NCI-H146 (cell line): ENCODE data around the gene ATP5F1C.

Experiments
- DNase-seq: peaks from one replicate; lab custom pipeline; 2025; lab: John Stamatoyannopoulos, UW

ATP5F1C gene

DNA sequence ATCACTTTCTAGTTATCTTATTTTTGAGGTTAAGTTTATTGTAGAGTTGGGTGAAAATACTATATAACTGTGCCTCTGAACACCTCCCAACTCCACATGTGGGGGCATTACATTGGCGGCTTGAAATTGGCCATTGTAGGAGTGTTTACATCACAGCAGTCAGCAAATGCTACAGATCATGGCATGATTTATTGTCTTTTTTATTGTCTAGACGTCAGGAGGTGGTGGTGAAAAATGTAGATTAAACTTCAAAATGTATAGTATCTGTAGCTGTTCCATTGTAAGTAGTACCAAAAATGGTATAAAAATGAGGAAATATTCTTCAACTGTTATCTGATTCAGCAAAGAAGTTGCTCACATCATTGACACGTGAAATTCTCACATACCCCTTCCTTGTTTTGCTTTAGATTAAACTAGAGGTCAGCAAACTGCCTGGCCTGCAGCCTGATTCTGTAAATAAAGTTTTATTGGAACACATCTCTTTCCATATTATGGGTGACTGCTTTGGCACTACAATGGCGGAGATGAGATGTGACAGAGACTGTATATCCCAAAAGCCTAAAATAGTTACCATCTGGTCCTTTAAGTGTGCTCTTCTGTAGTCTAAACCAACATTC, 65.4 kb downstream of the ATP5F1C start:
- DNase-seq = no peak

DNA sequence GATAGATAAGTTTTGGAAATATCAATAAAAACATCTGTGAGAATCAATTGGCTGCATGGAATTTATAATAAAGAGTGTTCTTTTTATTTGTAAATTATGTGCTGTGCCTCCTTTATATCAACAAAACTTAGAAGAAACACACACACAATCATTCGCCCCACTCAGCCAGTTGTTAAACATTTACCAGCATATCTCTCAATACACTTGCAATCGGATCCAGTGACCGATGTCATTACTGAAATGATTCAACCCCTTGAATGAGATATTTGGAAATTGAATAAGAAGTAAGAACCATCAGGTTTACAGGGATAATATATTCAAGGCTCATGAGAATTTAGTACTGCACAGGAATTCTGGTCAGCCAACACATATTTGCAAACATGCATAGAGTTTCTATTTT, 65.9 kb downstream of the ATP5F1C start:
- DNase-seq = no peak

DNA sequence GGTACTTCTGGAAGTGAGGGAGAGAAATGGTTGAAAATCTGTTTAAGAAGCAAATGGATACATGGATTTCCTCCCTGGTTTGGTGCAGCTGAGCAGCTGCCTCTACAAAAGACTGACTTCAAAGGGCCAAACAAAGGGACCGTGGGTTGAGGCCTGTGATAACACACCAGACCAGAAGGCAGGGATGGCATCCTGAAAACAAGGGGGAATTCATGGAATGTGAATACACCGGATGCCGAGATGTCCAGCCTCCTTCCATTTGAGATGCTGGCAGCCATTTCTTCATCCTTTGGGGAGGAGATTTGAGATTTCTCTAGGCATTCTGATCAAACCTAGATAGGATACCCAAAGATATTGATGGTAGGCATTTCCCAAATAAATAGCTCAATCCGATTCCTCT, 67.2 kb downstream of the ATP5F1C start:
- DNase-seq = no peak

DNA sequence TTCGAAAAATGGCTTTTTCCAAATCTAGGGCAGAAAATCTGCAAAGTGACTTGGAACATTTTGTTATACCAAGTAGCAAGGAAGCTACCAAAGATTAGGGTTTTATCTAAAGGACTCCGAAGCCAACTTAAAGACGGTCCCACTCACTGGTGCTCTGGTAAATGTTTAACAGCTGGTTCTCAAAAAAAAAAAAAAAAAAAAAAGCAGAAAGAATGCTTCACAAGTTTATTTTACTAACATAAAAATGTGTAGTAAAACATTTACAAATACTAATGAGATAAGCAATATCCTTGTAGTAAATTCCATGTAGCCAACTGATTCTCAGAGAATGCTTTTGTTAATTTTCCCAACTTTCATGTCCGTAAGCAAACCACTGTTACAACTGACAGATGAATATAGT, 68.7 kb downstream of the ATP5F1C start:
- no peak for DNase-seq

DNA sequence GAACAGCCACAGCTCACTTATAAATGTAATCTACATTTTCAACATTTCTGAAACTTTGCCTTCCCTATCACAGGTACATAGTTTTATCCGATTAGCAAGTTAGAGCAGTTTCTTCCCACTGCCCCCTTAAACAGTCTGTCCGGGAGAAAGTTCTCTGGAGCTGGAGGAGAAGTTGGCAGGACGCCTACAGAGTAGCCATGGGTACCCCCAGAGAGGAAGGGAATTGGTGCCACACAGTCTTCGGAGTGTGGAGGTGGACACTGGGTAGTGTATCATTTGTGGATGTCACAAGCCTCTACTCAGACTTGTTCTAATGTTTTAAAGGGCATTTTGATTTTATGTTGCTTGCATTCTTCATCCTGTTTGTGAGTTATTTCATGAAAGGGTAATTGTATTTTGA, 69.3 kb downstream of the ATP5F1C start:
- DNase-seq = no peak
